HG03460 (cell line): ENCODE data around the gene ALPK3.

Experiments
- ATAC-seq: cut with Tn5 transposase; IDR thresholded peaks from one replicate; pipeline ENCODE4 v1.9.1; 2021; ENCODE audit not compliant: unreplicated experiment

The ALPK3 gene

DNA sequence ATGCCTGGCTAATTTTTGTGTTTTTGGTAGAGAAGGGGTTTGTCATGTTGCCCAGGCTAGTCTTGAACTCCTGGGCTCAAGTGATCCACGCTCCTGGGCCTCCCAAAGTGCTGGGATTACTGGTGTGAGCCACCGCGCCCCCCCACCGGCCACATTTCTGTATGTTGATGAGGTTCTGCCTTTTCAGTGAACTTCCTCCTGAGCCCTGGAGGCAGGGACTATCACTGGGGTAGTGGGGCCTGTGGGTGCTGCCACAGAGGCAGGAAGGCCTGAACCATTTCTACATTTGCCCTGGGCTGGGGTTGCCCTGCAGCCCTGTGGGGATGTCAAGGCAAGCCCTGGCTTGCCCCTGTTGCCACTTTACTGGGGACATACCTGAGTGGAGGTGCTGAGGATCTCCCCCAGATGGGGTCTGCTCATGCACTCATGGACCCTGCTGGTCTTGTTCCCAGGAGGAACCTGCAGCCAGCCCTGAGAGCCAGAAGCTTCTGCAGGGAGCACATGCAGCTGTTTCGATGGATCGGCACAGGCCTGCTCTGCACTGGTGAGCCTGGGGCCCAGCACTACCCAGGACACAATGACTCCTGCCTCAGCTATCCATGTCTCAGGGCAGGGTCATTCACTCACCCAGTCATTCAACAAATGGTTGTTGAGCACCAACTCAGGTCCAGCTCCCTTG is 73.0 kb downstream of the ALPK3 start:
- no peak for ATAC-seq

DNA sequence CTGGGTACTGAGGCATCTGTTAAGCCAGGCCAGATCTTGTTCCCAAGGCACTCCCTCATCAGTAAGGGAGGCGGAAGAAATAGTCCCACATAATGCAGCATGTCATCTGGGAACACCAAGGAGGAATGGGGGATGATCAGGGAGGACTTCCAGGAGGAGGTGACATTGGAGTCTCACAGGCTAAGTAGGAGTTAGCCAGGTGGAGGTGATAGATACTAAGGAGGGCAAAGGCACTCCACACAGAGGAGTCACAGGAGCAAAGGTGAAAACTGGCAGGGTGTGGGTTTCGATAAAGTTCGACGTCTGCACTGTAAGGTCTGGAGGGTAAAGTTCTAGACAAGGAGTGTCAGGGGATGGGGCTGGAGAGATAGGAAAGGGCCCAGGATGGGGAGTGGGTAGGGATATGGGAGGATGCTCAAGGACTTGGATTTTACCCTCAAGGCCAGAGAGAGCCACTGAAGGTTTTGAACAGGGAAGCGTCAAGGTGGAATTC is 73.6 kb downstream of the ALPK3 start:
- ATAC-seq = no peak

DNA sequence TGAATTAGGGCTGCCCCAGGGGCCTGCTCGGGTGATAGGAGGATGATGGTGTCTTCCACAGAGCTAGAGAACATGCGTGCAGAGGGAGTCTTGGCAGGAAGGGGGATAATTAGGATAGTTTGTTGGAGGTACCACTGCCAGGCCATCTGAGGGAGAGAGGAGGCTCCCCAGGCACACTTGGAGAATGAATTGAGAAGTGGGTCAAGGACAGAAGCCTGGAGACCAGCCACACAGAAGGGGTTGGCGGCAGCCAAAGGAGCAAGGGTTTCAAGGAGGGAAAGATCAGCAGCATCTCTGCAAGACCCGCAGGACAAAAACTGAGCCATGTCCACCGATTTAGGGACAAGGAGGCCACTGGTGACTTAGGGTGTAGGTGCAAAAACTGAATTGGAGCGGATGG is 74.2 kb downstream of the ALPK3 start:
- no peak for ATAC-seq

GRCh38 chr15:84892786-84893307 is 75.7 kb downstream of the ALPK3 start:
- no peak for ATAC-seq

GRCh38 chr15:84893607-84894006 is 76.5 kb downstream of the ALPK3 start:
- no peak for ATAC-seq

GRCh38 chr15:84894736-84895425 is 77.7 kb downstream of the ALPK3 start:
- ATAC-seq = no peak

DNA sequence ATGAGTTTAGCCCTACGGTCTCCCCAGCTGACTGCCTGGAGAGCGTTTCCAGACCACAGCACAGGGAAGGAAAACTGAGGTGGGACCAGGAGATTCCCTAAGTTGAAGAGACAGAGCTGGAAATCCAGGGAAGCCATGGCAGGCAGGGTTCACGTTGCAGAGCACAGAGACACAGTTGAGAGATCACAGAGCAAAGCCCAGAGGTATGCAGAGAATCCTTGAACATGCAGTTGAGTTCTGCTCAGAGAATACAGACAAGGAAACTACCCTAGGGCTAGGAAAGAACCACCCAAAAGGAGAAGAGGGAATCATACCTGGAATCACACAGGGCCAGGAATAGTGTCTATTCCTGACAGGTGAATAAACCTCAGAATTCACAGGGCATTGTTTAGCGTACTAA is 81.6 kb downstream of the ALPK3 start:
- no peak for ATAC-seq

DNA sequence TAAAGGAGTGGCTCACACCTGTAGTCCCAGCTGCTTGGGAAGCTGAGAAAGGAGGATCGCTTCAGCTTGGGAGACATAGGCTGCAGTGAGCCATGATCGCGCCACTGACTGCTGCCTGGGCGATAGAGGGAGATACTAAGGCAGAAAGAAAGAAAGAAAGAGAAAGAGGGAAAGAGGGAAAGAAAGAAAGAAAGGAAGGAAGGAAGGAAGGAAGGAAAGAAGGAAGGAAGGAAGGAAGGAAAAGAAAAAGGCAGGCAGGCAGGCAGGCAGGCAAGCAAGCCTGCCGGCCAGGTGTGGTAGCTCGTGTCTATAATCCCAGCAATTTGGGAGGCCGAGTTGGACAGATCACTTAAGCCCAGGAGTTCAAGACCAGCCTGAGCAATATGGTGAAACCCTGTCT is 82.6 kb downstream of the ALPK3 start:
- no peak for ATAC-seq

- no peak for ATAC-seq
These were observed 84.4 kb downstream of the ALPK3 start for GRCh38 chr15:84901540-84901939.

- ATAC-seq = no peak
These were observed 86.6 kb downstream of the ALPK3 start for GRCh38 chr15:84903751-84904150.

- ATAC-seq = no peak
These were observed 87.3 kb downstream of the ALPK3 start for GRCh38 chr15:84904419-84904818.

DNA sequence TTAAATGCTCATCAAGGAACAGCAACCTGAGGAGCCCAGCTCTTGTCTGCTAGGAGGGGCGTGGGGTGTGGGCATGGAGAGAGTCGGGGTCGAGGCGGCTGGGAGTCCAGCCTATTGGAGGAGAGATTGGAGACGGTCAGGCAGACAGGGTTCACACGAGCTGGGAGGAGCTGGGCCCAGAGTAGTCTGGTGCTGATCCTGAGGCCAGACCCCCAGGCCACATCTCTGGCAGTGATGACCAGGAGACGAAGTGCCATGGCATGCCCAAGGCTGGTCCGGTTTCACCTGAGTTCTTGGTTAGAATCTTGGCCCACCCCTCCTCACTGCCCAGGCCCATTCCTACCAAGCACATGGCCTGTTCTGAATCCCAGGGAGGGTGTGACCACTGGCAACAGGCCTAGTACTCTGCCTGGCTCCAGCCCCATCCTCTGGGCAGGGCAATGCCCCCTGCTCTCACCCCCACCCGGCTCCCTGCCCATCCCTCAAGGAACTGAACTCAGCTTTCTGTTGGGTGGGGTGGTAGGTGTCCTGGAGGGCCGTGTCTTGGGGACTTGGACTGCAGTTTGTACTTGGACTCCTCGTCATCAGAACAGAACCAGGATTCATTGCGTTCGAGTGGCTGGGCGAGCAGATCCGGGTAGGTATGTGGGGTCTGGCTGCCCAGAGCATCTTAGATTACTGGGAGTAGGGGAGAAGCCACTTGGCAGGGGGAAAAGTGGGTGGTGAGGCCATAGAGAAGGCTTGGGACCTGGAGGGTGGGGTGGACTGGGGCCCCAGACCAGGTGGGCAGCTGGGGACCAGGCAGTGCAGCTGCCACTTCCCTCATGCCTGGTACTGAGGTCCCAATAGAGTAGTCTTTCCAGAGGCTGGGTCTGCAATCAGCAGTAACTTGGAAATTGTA is 88.1 kb downstream of the ALPK3 start:
- ATAC-seq = no peak

DNA sequence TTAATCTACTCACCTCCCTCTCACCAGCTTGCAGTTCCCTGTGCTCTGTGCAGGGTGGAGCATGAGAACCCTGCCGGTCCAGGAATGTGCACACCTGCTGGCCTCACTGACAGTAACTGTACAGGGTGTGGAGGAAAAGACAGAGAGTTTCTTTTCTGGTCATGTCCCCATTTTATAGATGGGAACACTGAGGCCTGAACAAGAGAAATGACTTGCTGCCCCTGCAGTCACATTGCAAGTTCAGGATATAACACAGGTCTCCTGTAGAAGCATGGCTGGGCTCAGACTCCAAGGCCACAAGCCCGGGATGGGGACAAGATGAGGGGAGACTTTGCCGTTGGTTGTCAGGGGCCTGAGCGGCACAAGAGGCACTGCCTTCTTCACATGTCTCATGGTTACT is 90.6 kb downstream of the ALPK3 start:
- ATAC-seq = no peak

DNA sequence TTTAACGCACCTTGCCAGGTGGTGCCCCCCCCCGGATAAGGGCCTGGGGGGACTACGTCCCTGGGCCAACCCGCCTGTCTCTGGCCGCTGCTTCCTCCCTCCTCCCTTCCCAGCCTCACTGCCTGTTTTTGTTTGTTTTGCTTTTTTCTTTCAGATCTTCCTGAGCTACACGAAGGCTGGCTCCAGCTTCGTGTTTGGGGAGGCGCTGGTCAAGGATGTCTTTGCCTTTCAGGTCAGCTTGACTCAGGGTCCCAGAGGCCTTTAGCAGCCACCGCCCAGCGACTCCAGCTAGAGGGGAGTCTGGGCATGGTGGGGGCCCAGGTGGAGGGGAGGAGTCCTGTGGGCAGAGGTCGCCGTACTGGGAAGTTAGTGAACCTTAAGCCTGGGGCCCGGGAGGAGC is 91.4 kb downstream of the ALPK3 start:
- ATAC-seq = no peak

- ATAC-seq = no peak
These were observed 91.9 kb downstream of the ALPK3 start for GRCh38 chr15:84909029-84909428.

DNA sequence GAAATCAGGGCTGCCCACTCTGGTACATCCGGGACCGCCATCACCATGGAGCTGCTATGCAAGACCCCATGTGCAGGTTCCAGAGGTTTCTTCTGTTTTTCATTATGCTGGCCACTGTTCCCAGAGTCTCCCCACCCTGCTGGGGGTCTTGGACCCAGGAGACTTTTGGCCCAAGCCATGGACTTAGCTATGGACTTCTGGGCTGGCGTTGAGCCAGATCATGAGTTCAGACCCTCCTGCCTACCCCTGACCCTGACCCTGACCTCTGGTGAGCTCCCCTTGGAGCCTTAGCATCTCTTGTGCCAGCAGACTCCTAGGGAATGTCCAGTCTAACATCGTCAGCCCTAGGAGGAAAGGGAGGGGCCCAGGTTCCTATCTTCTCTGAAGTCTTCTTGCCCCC is 92.6 kb downstream of the ALPK3 start:
- ATAC-seq = no peak

DNA sequence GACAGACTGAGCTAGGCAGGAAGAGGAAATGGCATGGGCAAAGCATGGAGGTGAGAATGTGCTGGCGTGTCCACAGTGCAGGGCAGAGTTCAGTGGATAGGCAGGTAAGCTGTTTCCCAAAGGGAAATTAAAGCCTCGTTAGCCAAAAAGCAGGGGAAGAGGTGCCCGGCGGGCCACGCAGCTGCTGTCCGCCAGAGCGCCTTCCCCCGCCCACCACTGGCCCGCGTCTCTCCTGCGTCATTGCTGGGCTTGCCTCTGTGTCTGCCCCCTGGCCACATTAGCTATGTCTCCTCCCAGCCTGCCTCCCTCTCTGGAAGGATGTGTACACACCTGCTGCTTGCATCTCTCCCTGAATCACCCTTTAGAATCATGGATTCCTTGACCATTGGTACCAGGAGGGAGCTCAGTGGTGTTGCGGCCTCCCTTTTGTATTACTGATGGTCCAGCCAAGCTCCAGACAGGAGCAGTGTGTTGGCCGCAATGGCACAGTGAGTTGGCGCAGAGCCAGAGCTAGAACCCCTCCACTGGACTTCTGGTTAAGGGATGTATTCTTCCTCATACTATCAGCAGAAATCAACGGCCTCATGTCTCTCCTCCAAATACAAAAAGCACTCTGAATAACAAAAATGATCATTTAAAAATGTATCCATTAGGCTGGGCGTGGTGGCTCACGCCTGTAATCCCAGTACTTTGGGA is 93.9 kb downstream of the ALPK3 start:
- ATAC-seq = no peak

DNA sequence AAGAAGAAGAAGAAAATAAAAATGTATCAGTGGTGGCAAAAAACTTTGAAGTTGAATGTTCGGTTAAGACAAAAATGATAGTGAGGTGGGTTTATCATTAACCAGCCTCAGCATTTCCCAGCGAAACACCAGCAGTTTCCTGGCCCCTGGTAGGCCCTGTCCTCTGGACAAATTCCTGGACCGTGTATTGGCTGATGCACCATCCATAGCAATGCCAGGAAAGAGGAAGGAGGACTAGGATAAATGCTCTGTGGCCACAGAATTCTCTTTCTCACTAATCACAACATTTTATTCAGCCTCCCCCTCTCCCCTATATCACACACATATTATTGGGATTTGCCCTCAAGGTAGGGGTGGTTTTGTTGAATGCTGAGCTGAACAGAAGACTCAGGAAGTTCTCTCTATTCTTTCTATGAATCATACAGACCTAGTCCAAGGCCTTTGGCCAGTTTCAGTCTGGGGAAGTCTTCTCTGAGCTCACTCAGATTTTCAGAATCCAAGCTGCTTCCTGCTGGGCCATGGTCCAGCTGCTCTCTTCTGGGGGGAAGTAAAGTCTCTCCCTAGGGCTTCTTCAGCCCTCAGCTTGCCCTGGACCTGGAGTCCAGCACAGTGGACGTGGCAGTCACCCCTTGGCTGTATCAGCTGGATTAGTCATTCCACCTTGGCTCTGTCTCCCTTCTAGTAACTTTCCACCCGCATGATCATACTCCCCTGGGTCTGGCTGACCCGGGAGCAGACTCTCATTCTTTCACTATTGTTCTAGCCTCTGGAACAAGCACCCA is 94.9 kb downstream of the ALPK3 start:
- no peak for ATAC-seq

DNA sequence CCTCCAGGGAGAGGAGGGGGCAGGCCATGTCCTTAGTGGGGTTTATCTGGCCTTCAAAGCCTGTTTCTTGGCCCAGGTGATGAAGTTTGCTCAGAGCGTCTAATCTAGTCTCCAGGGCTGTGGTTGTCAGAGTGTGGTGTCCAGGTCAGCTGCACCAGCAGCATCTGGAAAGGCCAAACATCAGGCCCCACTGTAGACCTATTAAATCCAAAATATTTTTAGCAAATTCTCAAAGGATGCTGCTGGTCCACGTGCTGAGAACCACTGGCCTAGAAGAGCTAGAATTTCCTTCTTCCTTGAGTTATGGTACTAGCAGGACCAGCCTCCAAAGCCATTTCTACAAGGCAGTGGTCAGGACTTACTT is 96.2 kb downstream of the ALPK3 start:
- ATAC-seq = no peak

GRCh38 chr15:84914351-84914750 is 97.2 kb downstream of the ALPK3 start:
- no peak for ATAC-seq
